HCT116 (cell line): Measurements from ENCODE around the gene PRCC. TPM values are rescaled to one million over a fixed set of nuclear protein-coding genes. Genes with fewer than 3 reads are reported as not detected.

ENCODE experiments used
- ATAC-seq: fragments of 200-7000 bp; cut with Tn5 transposase; 2 replicates; pipeline ENCODE4 v1.9.1; 2020; ENCODE audit warnings: mild to moderate bottlenecking, moderate library complexity
- BruUV-seq: library from RNA; stranded (reverse); fragments of 400-500 nt; replicated peaks from 2 replicates; lab custom pipeline; 2021; lab: Mats Ljungman, UMichigan
- CTCF ChIA-PET: fragments of 300-600 bp; sonication (Branson Sonifier 250); formaldehyde crosslinking; loops from one replicate; lab custom pipeline; 2021; ENCODE audit warnings: antibody characterized with exemption; lab: Charles Lee
- POLR2A ChIA-PET: fragments of 300-600, 350-600 bp; sonication (Branson Sonifier 250); formaldehyde crosslinking; loops from one replicate; lab custom pipeline; 2021; ENCODE audit warnings: antibody characterized with exemption; lab: Charles Lee
- RAD21 ChIA-PET, 2 experiments: fragments of 300-600 bp; sonication (Branson Sonifier 250); formaldehyde crosslinking; loops; one replicate each; lab custom pipeline; 2023; ENCODE audit warnings: low total read pairs in 2 of 2; ENCODE audit not compliant: uncharacterized antibody in 2 of 2, unreplicated experiment in 2 of 2, low non-redundant PET in 1 of 2; lab: Charles Lee
- DNase-seq: peaks from one replicate; pipeline ENCODE4 v3.0.0-alpha.2; 2010; ENCODE audit warnings: low read depth, low spot score
- H2AFZ ChIP-seq: fragments of 200-600 bp; shearing (Covaris generic), sonication (generic); 2 replicates; pipeline ENCODE4 v1.6.1; 2017; ENCODE audit warnings: low read depth, mixed run types, mixed read lengths, antibody characterized with exemption, low read length; ENCODE audit not compliant: poor library complexity, severe bottlenecking
- H3K27ac ChIP-seq: 2 replicates; pipeline ENCODE4 v1.5.1; 2012; ENCODE audit warnings: low read depth, low read length
- H3K27me3 ChIP-seq: fragments of 200-600 bp; sonication (generic); 2 replicates; pipeline ENCODE4 v1.6.1; 2016; ENCODE audit warnings: mixed run types, low read length, mixed read lengths; ENCODE audit not compliant: insufficient read depth
- H3K36me3 ChIP-seq, 2 experiments: fragments of 200-500 bp in 1 of 2; fragments of 200-600 bp in 1 of 2; sonication (Bioruptor generic) in 1 of 2; sonication (generic) in 1 of 2; 2 replicates each; pipeline versions ENCODE4 v1.5.1 to v1.6.1; 2014 to 2016; ENCODE audit warnings: low read length in 2 of 2, inconsistent platforms in 1 of 2, mixed read lengths in 1 of 2, mixed run types in 1 of 2; ENCODE audit not compliant: insufficient read depth in 2 of 2, control insufficient read depth in 1 of 2
- H3K4me1 ChIP-seq, 2 experiments: fragments of 200-600 bp in 1 of 2; sonication (generic) in 1 of 2; 2 replicates each; pipeline versions ENCODE4 v1.5.1 to v1.6.1; 2012 to 2017; ENCODE audit warnings: low read length in 2 of 2, inconsistent platforms in 1 of 2, mild to moderate bottlenecking in 1 of 2, mixed read lengths in 1 of 2, mixed run types in 1 of 2, moderate library complexity in 1 of 2; ENCODE audit not compliant: insufficient read depth in 2 of 2, control insufficient read depth in 1 of 2
- H3K4me2 ChIP-seq: fragments of 200-600 bp; sonication (generic); 2 replicates; pipeline ENCODE4 v1.6.1; 2017; ENCODE audit warnings: mixed run types, low read length, mixed read lengths
- H3K4me3 ChIP-seq, 2 experiments: fragments of 200-600 bp in 1 of 2; sonication (generic) in 1 of 2; replicated peaks in 1 of 2; 2 replicates each; pipeline ENCODE4 v1.5.1; 2011 to 2016; ENCODE audit warnings: low read length in 2 of 2, control low read depth in 1 of 2, low read depth in 1 of 2, mild to moderate bottlenecking in 1 of 2, mixed read lengths in 1 of 2, mixed run types in 1 of 2
- H3K79me2 ChIP-seq: fragments of 200-600 bp; sonication (generic); 2 replicates; pipeline ENCODE4 v1.6.1; 2017; ENCODE audit warnings: mild to moderate bottlenecking, mixed run types, low read length, moderate library complexity, mixed read lengths; ENCODE audit not compliant: insufficient read depth
- H3K9ac ChIP-seq: fragments of 200-600 bp; sonication (generic); 2 replicates; pipeline ENCODE4 v1.6.1; 2016; ENCODE audit warnings: low read length, mixed read lengths
- H3K9me2 ChIP-seq: fragments of 200-600 bp; sonication (generic), shearing (Covaris generic); 2 replicates; pipeline ENCODE4 v1.6.1; 2017; ENCODE audit warnings: mixed run types, mild to moderate bottlenecking, moderate library complexity; ENCODE audit not compliant: insufficient read depth
- H3K9me3 ChIP-seq, 2 experiments: fragments of 200-500 bp in 1 of 2; fragments of 200-600 bp in 1 of 2; sonication (Bioruptor generic) in 1 of 2; sonication (generic) in 1 of 2; 2 replicates each; pipeline ENCODE4 v1.6.1; 2014 to 2017; ENCODE audit warnings: low read length in 2 of 2, mixed read lengths in 2 of 2, inconsistent platforms in 1 of 2, low read depth in 1 of 2, mild to moderate bottlenecking in 1 of 2, mixed run types in 1 of 2, moderate library complexity in 1 of 2; ENCODE audit not compliant: control insufficient read depth in 1 of 2, insufficient read depth in 1 of 2
- H4K20me1 ChIP-seq: fragments of 200-600 bp; sonication (generic), shearing (Covaris generic); 2 replicates; pipeline ENCODE4 v1.6.1; 2017; ENCODE audit warnings: mixed run types, mild to moderate bottlenecking, moderate library complexity; ENCODE audit not compliant: insufficient read depth
- ATF3 ChIP-seq: IDR thresholded peaks from 2 replicates; pipeline ENCODE4 v1.6.1; 2012
- CBX3 ChIP-seq: IDR thresholded peaks from 2 replicates; pipeline ENCODE4 v1.6.1; 2012; ENCODE audit warnings: low read depth
- CEBPB ChIP-seq: IDR thresholded peaks from 2 replicates; pipeline ENCODE4 v1.6.1; 2012; ENCODE audit warnings: low read depth
- CTCF ChIP-seq, 3 experiments: fragments of 200-600 bp in 1 of 3; sonication (generic) in 1 of 3; IDR thresholded peaks in 2 of 3; conservative IDR thresholded peaks in 1 of 3; 2 replicates each; pipeline ENCODE4 v1.5.1; 2012 to 2017; ENCODE audit warnings: low read depth in 2 of 3, low read length in 2 of 3, antibody characterized with exemption in 1 of 3, borderline replicate concordance in 1 of 3, control low read depth in 1 of 3, mild to moderate bottlenecking in 1 of 3, mixed read lengths in 1 of 3, mixed run types in 1 of 3, moderate library complexity in 1 of 3; ENCODE audit not compliant: insufficient read depth in 1 of 3
- EGR1 ChIP-seq: IDR thresholded peaks from 2 replicates; pipeline ENCODE4 v1.6.1; 2012; ENCODE audit warnings: low read depth
- EZH2 ChIP-seq: fragments of 200-600 bp; sonication (generic); IDR thresholded peaks from 2 replicates; pipeline ENCODE4 v1.6.1; 2017; ENCODE audit warnings: antibody characterized with exemption, mixed run types
- EZH2phosphoT487 ChIP-seq: fragments of 200-600 bp; IDR thresholded peaks from 2 replicates; pipeline ENCODE4 v1.6.1; 2018; ENCODE audit warnings: antibody characterized with exemption, borderline replicate concordance
- FOSL1 ChIP-seq: IDR thresholded peaks from 2 replicates; pipeline ENCODE4 v1.6.1; 2012; ENCODE audit warnings: low read depth
- JUND ChIP-seq: IDR thresholded peaks from 2 replicates; pipeline ENCODE4 v1.6.1; 2012
- POLR2A ChIP-seq: IDR thresholded peaks from 2 replicates; pipeline ENCODE4 v1.7.0; 2011; ENCODE audit warnings: borderline replicate concordance; ENCODE audit not compliant: insufficient read depth, insufficient read length; ENCODE audit errors: extremely low read depth
- POLR2AphosphoS5 ChIP-seq: IDR thresholded peaks from 2 replicates; pipeline ENCODE4 v1.6.1; 2011; ENCODE audit warnings: mild to moderate bottlenecking, low read depth, low read length, moderate library complexity
- REST ChIP-seq: IDR thresholded peaks from 2 replicates; pipeline ENCODE4 v1.6.1; 2012; ENCODE audit warnings: low read depth
- SP1 ChIP-seq: IDR thresholded peaks from 2 replicates; pipeline ENCODE4 v1.6.1; 2012; ENCODE audit warnings: low read depth
- SRF ChIP-seq: IDR thresholded peaks from 2 replicates; pipeline ENCODE4 v1.6.1; 2012; ENCODE audit warnings: low read depth
- TCF7L2 ChIP-seq: IDR thresholded peaks from 2 replicates; pipeline ENCODE4 v1.7.0; 2011; ENCODE audit warnings: borderline replicate concordance, inconsistent platforms; ENCODE audit not compliant: insufficient read depth, insufficient read length; ENCODE audit errors: extremely low read depth
- YY1 ChIP-seq: IDR thresholded peaks from 2 replicates; pipeline ENCODE4 v1.6.1; 2011; ENCODE audit warnings: low read length, low read depth, moderate library complexity, mild to moderate bottlenecking; ENCODE audit not compliant: insufficient replicate concordance; ENCODE audit errors: extremely low read depth
- ZFX ChIP-seq: fragments of 450-650 bp; IDR thresholded peaks from 2 replicates; pipeline ENCODE4 v1.6.1; 2017
- ZNF274 ChIP-seq: fragments of 200-500 bp; sonication (Bioruptor generic); IDR thresholded peaks from 2 replicates; pipeline ENCODE4 v1.6.1; 2014; ENCODE audit warnings: mild to moderate bottlenecking, low read depth, low read length, inconsistent platforms
- intact Hi-C: fragments of 100-400 bp; cut with micrococcal nuclease; formaldehyde crosslinking; loops from 2 replicates; pipeline ENCODE4 v1.10.0; 2022
- total RNA-seq: library from RNA; stranded (reverse); gene quantifications from one replicate; pipeline ENCODE4 v1.2.1, GENCODE V29; 2021; ENCODE audit not compliant: unreplicated experiment
- TF ChIP-seq, protein P1 (sequence below): IDR thresholded peaks from 2 replicates; pipeline ENCODE4 v1.6.1; 2012

PRCC gene
- total RNA-seq, 1 experiment from 2014 or later = 78.1 TPM

DNA sequence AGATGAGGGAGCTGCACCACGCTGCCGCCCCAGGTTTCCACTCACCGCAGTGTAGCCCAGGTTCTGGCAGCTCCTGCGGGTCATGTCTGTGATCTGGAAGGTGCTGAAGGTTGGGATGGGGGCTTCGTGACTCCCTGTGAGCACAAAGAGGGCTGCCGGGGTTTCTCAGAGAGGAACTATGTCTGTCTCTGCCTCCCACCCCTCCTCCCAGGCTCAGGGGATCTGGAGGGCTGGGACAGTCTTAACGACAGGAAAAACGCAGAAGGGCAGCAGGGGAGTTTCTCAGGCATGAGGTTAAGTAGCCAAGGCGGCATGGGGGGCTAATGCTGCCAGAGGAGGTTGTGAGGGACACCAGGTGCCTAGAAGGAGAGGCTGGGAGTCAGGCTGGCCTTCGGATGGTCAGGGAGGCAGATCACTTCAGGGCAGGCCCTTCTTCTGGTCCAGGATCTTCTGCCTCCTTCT, 48.7 kb downstream of the PRCC start:
- POLR2A ChIA-PET = no interaction called here
- Histone ChIP-seq H3K36me3 (no peaks in the 10 kb centered on the region), H3K4me2 (no peak overlapping the region)

More for the DNA sequence above, 48.7 kb downstream of the PRCC start:
- Histone ChIP-seq H3K9me3 (no peaks in the 10 kb centered on the region), H3K27me3 (no peaks in the 10 kb centered on the region), H3K4me1 (peaks cover 15 to 40% of the 10 kb centered on the region in 2 experiments; a peak in 3 of 4 replicates), H3K9ac (no peak overlapping the region), H3K4me3 (no peak overlapping the region), H3K79me2 (no peaks in the 10 kb centered on the region), H3K27ac (no peak overlapping the region), H2AFZ (no peak overlapping the region), H4K20me1 (no peaks in the 10 kb centered on the region), H3K9me2 (no peaks in the 10 kb centered on the region)
- no TSS peak for BruUV-seq
- TF ChIP-seq ZFX = no peak
- TF ChIP-seq EZH2phosphoT487 = no peak
- no peak for TF ChIP-seq EZH2
- TF ChIP-seq, protein P1, sequence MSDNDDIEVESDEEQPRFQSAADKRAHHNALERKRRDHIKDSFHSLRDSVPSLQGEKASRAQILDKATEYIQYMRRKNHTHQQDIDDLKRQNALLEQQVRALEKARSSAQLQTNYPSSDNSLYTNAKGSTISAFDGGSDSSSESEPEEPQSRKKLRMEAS = no peak
- no peak for TF ChIP-seq SRF
- TF ChIP-seq TCF7L2 = no peak
- TF ChIP-seq JUND = no peak
- no peak for TF ChIP-seq ZNF274
- no peak for TF ChIP-seq FOSL1
- no peak for TF ChIP-seq ATF3
- TF ChIP-seq CTCF (IDR thresholded peaks at IDR 0.05 in 2 of 3, conservative IDR thresholded peaks at IDR 0.05 in 1 of 3; ENCODE audit: borderline replicate concordance in 1 of 3, insufficient read depth in 1 of 3, low read depth in 2 of 3, low read length in 2 of 3) = no peak
- no peak for TF ChIP-seq EGR1
- TF ChIP-seq SP1 = no peak
- TF ChIP-seq YY1 = no peak
- TF ChIP-seq REST = no peak
- no peak for TF ChIP-seq CBX3
- no peak for TF ChIP-seq POLR2A
- no peak for TF ChIP-seq POLR2AphosphoS5
- no peak for TF ChIP-seq CEBPB
- ChIA-PET RAD21 (no interaction called here), CTCF (no interaction called here)
- intact Hi-C loops = no loop called here
- ATAC-seq = no peak
- DNase-seq = no peak
